Panc1 (cell line): Measurements from ENCODE around the gene AMDHD2.

Source experiments
- CTCF ChIP-seq: fragments of 450-650 bp; IDR thresholded peaks from 2 replicates; pipeline ENCODE4 v1.5.1; 2017; ENCODE audit warnings: mild to moderate bottlenecking
- POLR2AphosphoS5 ChIP-seq: IDR thresholded peaks from 2 replicates; pipeline ENCODE4 v1.6.1; 2012; ENCODE audit warnings: mild to moderate bottlenecking, low read depth, low read length, moderate library complexity
- REST ChIP-seq, 2 experiments: IDR thresholded peaks; 2 replicates each; pipeline ENCODE4 v1.6.1; 2011 to 2012; ENCODE audit warnings: low read depth in 2 of 2, control low read depth in 1 of 2, low read length in 1 of 2, mild to moderate bottlenecking in 1 of 2, moderate library complexity in 1 of 2; ENCODE audit not compliant: insufficient read depth in 1 of 2
- SIN3A ChIP-seq: IDR thresholded peaks from 2 replicates; pipeline ENCODE4 v1.6.1; 2012; ENCODE audit warnings: low read depth, mild to moderate bottlenecking, low read length, moderate library complexity, borderline replicate concordance; ENCODE audit not compliant: insufficient read depth

DNA sequence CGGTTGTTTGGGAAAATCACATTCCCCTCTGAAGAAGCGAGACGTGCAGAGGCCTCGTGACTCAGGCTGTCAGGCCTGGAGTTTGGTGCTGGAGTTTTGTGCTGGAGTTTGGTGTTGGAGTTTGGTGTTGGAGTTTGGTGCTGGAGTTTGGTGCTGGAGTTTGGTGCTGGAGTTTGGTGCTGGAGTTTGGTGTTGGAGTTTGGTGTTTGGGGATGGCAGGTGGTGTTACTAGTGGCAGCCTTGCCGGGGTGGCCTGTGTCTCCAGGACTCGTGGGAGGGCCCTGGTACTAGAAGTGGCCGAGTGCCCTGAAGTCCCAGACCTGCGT, 32.7 kb upstream of the AMDHD2 start:
- TF ChIP-seq SIN3A (no peak), CTCF (no peak), POLR2AphosphoS5 (no peak), REST (IDR thresholded peaks at IDR 0.05; ENCODE audit: insufficient read depth in 1 of 2, low read depth in 2 of 2, low read length in 1 of 2) (no peak)
